ENCODE data around the gene PFKFB2.

DNA sequence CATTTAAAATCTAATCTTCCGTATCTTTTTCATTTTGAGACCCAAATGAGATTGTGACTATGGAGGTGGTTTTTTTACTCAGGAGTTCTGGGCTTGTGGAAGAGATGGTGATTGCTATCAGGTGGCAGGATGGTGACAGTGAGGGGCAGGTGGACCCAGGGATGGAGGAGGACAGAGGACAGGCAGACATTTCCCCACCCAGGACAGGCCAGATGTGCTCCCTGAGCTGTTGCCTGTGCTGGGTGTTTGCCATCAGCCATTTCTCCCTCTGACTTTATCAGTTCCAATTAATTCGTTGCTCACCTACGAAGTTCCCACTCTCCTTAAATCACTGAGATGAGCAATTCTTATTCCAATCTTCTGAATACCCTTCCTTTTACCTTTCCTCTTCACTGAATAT is 47.0 kb upstream of the PFKFB2 start:
- TF ChIP-seq, protein P1, sequence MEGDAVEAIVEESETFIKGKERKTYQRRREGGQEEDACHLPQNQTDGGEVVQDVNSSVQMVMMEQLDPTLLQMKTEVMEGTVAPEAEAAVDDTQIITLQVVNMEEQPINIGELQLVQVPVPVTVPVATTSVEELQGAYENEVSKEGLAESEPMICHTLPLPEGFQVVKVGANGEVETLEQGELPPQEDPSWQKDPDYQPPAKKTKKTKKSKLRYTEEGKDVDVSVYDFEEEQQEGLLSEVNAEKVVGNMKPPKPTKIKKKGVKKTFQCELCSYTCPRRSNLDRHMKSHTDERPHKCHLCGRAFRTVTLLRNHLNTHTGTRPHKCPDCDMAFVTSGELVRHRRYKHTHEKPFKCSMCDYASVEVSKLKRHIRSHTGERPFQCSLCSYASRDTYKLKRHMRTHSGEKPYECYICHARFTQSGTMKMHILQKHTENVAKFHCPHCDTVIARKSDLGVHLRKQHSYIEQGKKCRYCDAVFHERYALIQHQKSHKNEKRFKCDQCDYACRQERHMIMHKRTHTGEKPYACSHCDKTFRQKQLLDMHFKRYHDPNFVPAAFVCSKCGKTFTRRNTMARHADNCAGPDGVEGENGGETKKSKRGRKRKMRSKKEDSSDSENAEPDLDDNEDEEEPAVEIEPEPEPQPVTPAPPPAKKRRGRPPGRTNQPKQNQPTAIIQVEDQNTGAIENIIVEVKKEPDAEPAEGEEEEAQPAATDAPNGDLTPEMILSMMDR (IDR thresholded peaks at IDR 0.05 in 8 of 11, conservative IDR thresholded peaks at IDR 0.05 in 3 of 11), result no peak
- TF ChIP-seq POLR2AphosphoS5 (IDR thresholded peaks at IDR 0.05), result no peak
- TF ChIP-seq POLR2A (IDR thresholded peaks at IDR 0.05), result no peak

All from spleen (tissue), 7 donors.